ENCODE results near the gene ZNF883. TPM values are rescaled to one million over a fixed set of nuclear protein-coding genes. Genes with fewer than 3 reads are reported as not detected.

Gene ZNF883
- total and polyA plus RNA-seq, 11 donors = 1.2 to 11.0 (median 5.1) TPM

- TF ChIP-seq CTCF (IDR thresholded peaks at IDR 0.05) (no peak), POLR2A (IDR thresholded peaks at IDR 0.05) (no peak)
- intact Hi-C loops (cut with DNase I) = no loop called here
- H3K27ac ChIP-seq = no peak overlapping the region
- 89 to 92% (median 91%) methylated on average over 3 of the region's 3 CpGs; no CpG with 5 or more reads in 1 of the 4 donors for WGBS, 4 donors
- H3K27me3 ChIP-seq = no peaks in the 10 kb centered on the region
- H3K4me1 ChIP-seq = no peaks in the 10 kb centered on the region
- H3K36me3 ChIP-seq = no peaks in the 10 kb centered on the region
- DNase-seq (no peak), ATAC-seq (no peak)
- H3K9me3 ChIP-seq = peaks cover 0 to 91% (median 35%) of the 10 kb centered on the region in 12 donors
- H3K4me3 ChIP-seq = no peak overlapping the region
These were observed 6.3 kb upstream of the ZNF883 start for GRCh38 chr9:113018247-113018646.

- DNase-seq (no peak), ATAC-seq (no peak)
- no peaks in the 10 kb centered on the region for H3K4me1 ChIP-seq
- intact Hi-C loops (cut with DNase I) = no loop called here
- H3K9me3 ChIP-seq = peaks cover 0 to 57% (median 8%) of the 10 kb centered on the region in 12 donors
- no peak overlapping the region for H3K27ac ChIP-seq
- H3K27me3 ChIP-seq = no peaks in the 10 kb centered on the region
- TF ChIP-seq CTCF (IDR thresholded peaks at IDR 0.05) = no peak
- no peak for TF ChIP-seq POLR2A (IDR thresholded peaks at IDR 0.05)
- H3K36me3 ChIP-seq = no peaks in the 10 kb centered on the region
- peak overlapping the region; percentile 17 to 64 (median 46) for H3K4me3 ChIP-seq
- 20 to 28% (median 22%) methylated on average over 9 of the region's 9 CpGs for WGBS, 4 donors
These were observed 500 bp upstream of the ZNF883 start for GRCh38 chr9:113012492-113012891.

GRCh38 chr9:113005777-113006176 is 6.2 kb downstream of the ZNF883 start:
- no peak overlapping the region for H3K4me3 ChIP-seq
- H3K36me3 ChIP-seq = peaks cover 0 to 13% (median 0%) of the 10 kb centered on the region in 9 donors
- no peak overlapping the region for H3K27ac ChIP-seq
- DNase-seq (no peak), ATAC-seq (no peak)
- intact Hi-C loops (cut with DNase I) = no loop called here
- no peaks in the 10 kb centered on the region for H3K27me3 ChIP-seq
- no peaks in the 10 kb centered on the region for H3K4me1 ChIP-seq
- WGBS, 4 donors = 41 to 66% (median 43%) methylated on average over 1 of the region's 1 CpG
- TF ChIP-seq CTCF (IDR thresholded peaks at IDR 0.05) (no peak), POLR2A (IDR thresholded peaks at IDR 0.05) (no peak)
- peaks cover 0 to 81% (median 35%) of the 10 kb centered on the region in 12 donors for H3K9me3 ChIP-seq

GRCh38 chr9:112997236-112997941 is 14.6 kb downstream of the ZNF883 start:
- Histone ChIP-seq H3K27me3 (no peaks in the 10 kb centered on the region), H3K36me3 (peaks cover 0 to 47% (median 10%) of the 10 kb centered on the region in 9 donors), H3K9me3 (peaks cover 0 to 99% (median 75%) of the 10 kb centered on the region in 12 donors), H3K4me1 (no peaks in the 10 kb centered on the region), H3K4me3 (no peak overlapping the region), H3K27ac (no peak overlapping the region)
- TF ChIP-seq POLR2A (IDR thresholded peaks at IDR 0.05) (no peak), CTCF (IDR thresholded peaks at IDR 0.05) (no peak)
- no peak for ATAC-seq
- 92 to 95% (median 93%) methylated on average over 8 of the region's 8 CpGs for WGBS, 4 donors
- intact Hi-C loops (cut with DNase I) = no loop called here
- no peak for DNase-seq
